Forelimb muscle (tissue), 1 donor: ENCODE measurements around the gene ARHGAP21. TPM values are rescaled to one million over a fixed set of nuclear protein-coding genes. Genes with fewer than 3 reads are reported as not detected.
"Not testable (repeated sequence)": the region's sequence is repeated elsewhere in the genome, so short reads cannot be mapped to it uniquely, and the experiment has no call there.

Experiments used
- DNase-seq: peaks from one replicate; pipeline ENCODE4 v3.0.0-alpha.2; 2013; ENCODE audit warnings: low read depth
- polyA plus RNA-seq: library from polyadenylated mRNA; unstranded; fragments of 120-200 nt; gene quantifications from one replicate; pipeline ENCODE4 v1.2.1, GENCODE V29; 2013; ENCODE audit not compliant: insufficient read length

Gene ARHGAP21
- polyA plus RNA-seq, 1 donor, result 63.2 TPM

GRCh38 chr10:24625778-24626177, 97.9 kb downstream of the ARHGAP21 start:
- DNase-seq, result no peak

GRCh38 chr10:24623383-24623782, 100.3 kb downstream of the ARHGAP21 start:
- no peak for DNase-seq

- no peak for DNase-seq
Measured at GRCh38 chr10:24622781-24623301, 100.8 kb downstream of the ARHGAP21 start.

GRCh38 chr10:24621035-24621795, 102.5 kb downstream of the ARHGAP21 start:
- not testable (repeated sequence) for DNase-seq

- DNase-seq, result not testable (repeated sequence)
Measured at GRCh38 chr10:24619994-24620310, 103.7 kb downstream of the ARHGAP21 start.

GRCh38 chr10:24619291-24619993, 104.2 kb downstream of the ARHGAP21 start:
- DNase-seq, result not testable (repeated sequence)

- no peak for DNase-seq
Measured at GRCh38 chr10:24618401-24618800, 105.3 kb downstream of the ARHGAP21 start.

- no peak for DNase-seq
Measured at GRCh38 chr10:24617771-24618396, 105.8 kb downstream of the ARHGAP21 start.

- DNase-seq, result no peak
Measured at GRCh38 chr10:24616536-24616935, 107.2 kb downstream of the ARHGAP21 start.

GRCh38 chr10:24606021-24606420, 117.7 kb downstream of the ARHGAP21 start:
- no peak for DNase-seq

- no peak for DNase-seq
Measured at GRCh38 chr10:24605141-24605540, 118.5 kb downstream of the ARHGAP21 start.

GRCh38 chr10:24603333-24603732, 120.4 kb downstream of the ARHGAP21 start:
- no peak for DNase-seq

GRCh38 chr10:24597961-24598360, 125.7 kb downstream of the ARHGAP21 start:
- no peak for DNase-seq

GRCh38 chr10:24597426-24597825, 126.3 kb downstream of the ARHGAP21 start:
- DNase-seq, result no peak

- no peak for DNase-seq
Measured at GRCh38 chr10:24596217-24596930, 127.3 kb downstream of the ARHGAP21 start.

GRCh38 chr10:24590697-24591457, 132.8 kb downstream of the ARHGAP21 start:
- no peak for DNase-seq

GRCh38 chr10:24589265-24589664, 134.4 kb downstream of the ARHGAP21 start:
- no peak for DNase-seq

- no peak for DNase-seq
Measured at GRCh38 chr10:24579906-24580305, 143.8 kb downstream of the ARHGAP21 start.

- DNase-seq, result no peak
Measured at GRCh38 chr10:24579448-24579847, 144.2 kb downstream of the ARHGAP21 start.

GRCh38 chr10:24575481-24576002, 148.1 kb downstream of the ARHGAP21 start:
- no peak for DNase-seq
